Measurements from ENCODE around the gene TMEM106C. TPM values are rescaled to one million over a fixed set of nuclear protein-coding genes. Genes with fewer than 3 reads are reported as not detected.

TMEM106C gene
- polyA plus RNA-seq, 1 donor (not counting 4 experiments of a cell fraction or from before 2014, with no cell fraction given) = 134 TPM

- Histone ChIP-seq H3K9me1 (ENCODE audit: control insufficient read depth, extremely low read depth, insufficient read depth, low read length) (no peaks in the 10 kb centered on the region), H3K79me2 (ENCODE audit: control insufficient read depth, insufficient read depth, low read length) (no peaks in the 10 kb centered on the region), H3K4me1 (ENCODE audit: control insufficient read depth, extremely low read depth, insufficient read depth, low read length) (peaks cover 30% of the 10 kb centered on the region), H3K27ac (ENCODE audit: control insufficient read depth, insufficient read depth, low read length) (no peak overlapping the region), H2AFZ (ENCODE audit: control insufficient read depth, low read length) (no peak overlapping the region), H3K36me3 (ENCODE audit: control insufficient read depth in 2 of 2, extremely low read depth in 1 of 2, insufficient read depth in 2 of 2, low read length in 2 of 2) (no peaks in the 10 kb centered on the region), H3K27me3 (ENCODE audit: control insufficient read depth, extremely low read depth, insufficient read depth, low read length) (no peaks in the 10 kb centered on the region), H3K4me2 (ENCODE audit: control insufficient read depth, extremely low read depth, insufficient read depth, low read depth, low read length) (no peak overlapping the region), H4K20me1 (ENCODE audit: control insufficient read depth, extremely low read depth, insufficient read depth, low read length) (no peaks in the 10 kb centered on the region), H3K4me3 (ENCODE audit: control insufficient read depth in 2 of 3, extremely low read depth in 1 of 3, insufficient read depth in 2 of 3, low read depth in 1 of 3, low read length in 3 of 3) (no peak overlapping the region), H3K9ac (ENCODE audit: control insufficient read depth, extremely low read depth, insufficient read depth, low read length) (no peak overlapping the region), H3K9me3 (ENCODE audit: control insufficient read depth, low read depth, low read length) (no peaks in the 10 kb centered on the region)
- DNase-seq (ENCODE audit: low read depth, low spot score) = no peak
- no peak for FAIRE-seq
- no peak for TF ChIP-seq EZH2 (IDR thresholded peaks at IDR 0.05; ENCODE audit: low read length)
- TF ChIP-seq, protein P1, sequence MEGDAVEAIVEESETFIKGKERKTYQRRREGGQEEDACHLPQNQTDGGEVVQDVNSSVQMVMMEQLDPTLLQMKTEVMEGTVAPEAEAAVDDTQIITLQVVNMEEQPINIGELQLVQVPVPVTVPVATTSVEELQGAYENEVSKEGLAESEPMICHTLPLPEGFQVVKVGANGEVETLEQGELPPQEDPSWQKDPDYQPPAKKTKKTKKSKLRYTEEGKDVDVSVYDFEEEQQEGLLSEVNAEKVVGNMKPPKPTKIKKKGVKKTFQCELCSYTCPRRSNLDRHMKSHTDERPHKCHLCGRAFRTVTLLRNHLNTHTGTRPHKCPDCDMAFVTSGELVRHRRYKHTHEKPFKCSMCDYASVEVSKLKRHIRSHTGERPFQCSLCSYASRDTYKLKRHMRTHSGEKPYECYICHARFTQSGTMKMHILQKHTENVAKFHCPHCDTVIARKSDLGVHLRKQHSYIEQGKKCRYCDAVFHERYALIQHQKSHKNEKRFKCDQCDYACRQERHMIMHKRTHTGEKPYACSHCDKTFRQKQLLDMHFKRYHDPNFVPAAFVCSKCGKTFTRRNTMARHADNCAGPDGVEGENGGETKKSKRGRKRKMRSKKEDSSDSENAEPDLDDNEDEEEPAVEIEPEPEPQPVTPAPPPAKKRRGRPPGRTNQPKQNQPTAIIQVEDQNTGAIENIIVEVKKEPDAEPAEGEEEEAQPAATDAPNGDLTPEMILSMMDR (optimal IDR thresholded peaks at IDR 0.05 in 1 of 3, IDR thresholded peaks at IDR 0.05 in 1 of 3, conservative IDR thresholded peaks at IDR 0.05 in 1 of 3; ENCODE audit: extremely low read depth in 1 of 3, insufficient read depth in 2 of 3, low read length in 3 of 3) = peak in 1 of 3 experiments; percentile 25
- dilution Hi-C loops (cut with MboI; ENCODE audit: extremely low pct_ligation_motif_present, low sequenced_read_pairs) = no loop called here
Measured at GRCh38 chr12:47941871-47942613, 21.4 kb upstream of the TMEM106C start.

DNA sequence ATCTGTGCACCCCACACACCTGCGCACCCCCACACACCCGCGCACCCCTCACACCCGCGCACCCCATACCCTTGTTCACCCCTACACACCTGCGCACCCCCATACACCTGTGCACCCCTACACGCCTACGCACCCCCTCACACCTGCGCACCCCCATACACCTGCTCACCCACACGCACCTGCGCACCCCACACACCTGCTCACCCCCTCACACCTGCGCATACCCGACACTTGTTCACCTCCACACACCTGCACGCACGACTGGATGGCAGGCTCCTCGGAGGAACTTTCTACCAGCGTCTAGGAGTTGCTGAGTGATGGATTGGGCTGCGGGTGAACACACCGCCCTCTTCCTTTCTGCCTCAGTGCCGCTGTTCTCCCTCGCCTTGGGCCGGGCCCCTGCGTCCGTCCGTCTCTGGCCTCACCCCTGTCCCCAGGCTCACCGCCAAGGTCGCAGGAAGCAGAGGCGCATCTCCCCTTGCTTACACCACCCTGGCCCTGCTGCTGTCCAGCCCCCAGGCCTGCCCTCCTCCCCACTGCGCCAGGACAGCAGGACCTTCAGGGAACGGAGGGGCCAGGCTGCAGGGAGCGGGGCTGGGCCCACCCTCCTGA lies 20.7 kb upstream of the TMEM106C start:
- Histone ChIP-seq H3K36me3 (ENCODE audit: control insufficient read depth in 2 of 2, extremely low read depth in 1 of 2, insufficient read depth in 2 of 2, low read length in 2 of 2) (no peaks in the 10 kb centered on the region), H3K27me3 (ENCODE audit: control insufficient read depth, extremely low read depth, insufficient read depth, low read length) (no peaks in the 10 kb centered on the region), H3K9me3 (ENCODE audit: control insufficient read depth, low read depth, low read length) (no peaks in the 10 kb centered on the region), H4K20me1 (ENCODE audit: control insufficient read depth, extremely low read depth, insufficient read depth, low read length) (no peaks in the 10 kb centered on the region), H3K9me1 (ENCODE audit: control insufficient read depth, extremely low read depth, insufficient read depth, low read length) (no peaks in the 10 kb centered on the region), H3K4me1 (ENCODE audit: control insufficient read depth, extremely low read depth, insufficient read depth, low read length) (peaks cover 37% of the 10 kb centered on the region), H3K4me3 (ENCODE audit: control insufficient read depth in 2 of 3, extremely low read depth in 1 of 3, insufficient read depth in 2 of 3, low read depth in 1 of 3, low read length in 3 of 3) (no peak overlapping the region), H3K79me2 (ENCODE audit: control insufficient read depth, insufficient read depth, low read length) (no peaks in the 10 kb centered on the region), H3K27ac (ENCODE audit: control insufficient read depth, insufficient read depth, low read length) (no peak overlapping the region), H3K4me2 (ENCODE audit: control insufficient read depth, extremely low read depth, insufficient read depth, low read depth, low read length) (no peak overlapping the region), H2AFZ (ENCODE audit: control insufficient read depth, low read length) (no peak overlapping the region), H3K9ac (ENCODE audit: control insufficient read depth, extremely low read depth, insufficient read depth, low read length) (no peak overlapping the region)
- TF ChIP-seq, protein P1 (optimal IDR thresholded peaks at IDR 0.05 in 1 of 3, IDR thresholded peaks at IDR 0.05 in 1 of 3, conservative IDR thresholded peaks at IDR 0.05 in 1 of 3; ENCODE audit: extremely low read depth in 1 of 3, insufficient read depth in 2 of 3, low read length in 3 of 3) = no peak
- no peak for TF ChIP-seq EZH2 (IDR thresholded peaks at IDR 0.05; ENCODE audit: low read length)
- DNase-seq (ENCODE audit: low read depth, low spot score) = no peak
- no peak for FAIRE-seq
- dilution Hi-C loops (cut with MboI; ENCODE audit: extremely low pct_ligation_motif_present, low sequenced_read_pairs) = no loop called here

Measured in keratinocyte (primary cell).